GM23248 (cell line): ENCODE data around the gene PPP6R3.

Source experiments
- EZH2 ChIP-seq: fragments of 200-600 bp; sonication (generic); IDR thresholded peaks from 2 replicates; pipeline ENCODE4 v1.6.1; 2018; ENCODE audit warnings: antibody characterized with exemption, mild to moderate bottlenecking; ENCODE audit not compliant: insufficient read depth, poor library complexity, severe bottlenecking
- EZH2phosphoT487 ChIP-seq: fragments of 200-600 bp; sonication (generic); IDR thresholded peaks from 2 replicates; pipeline ENCODE4 v1.6.1; 2018; ENCODE audit warnings: antibody characterized with exemption, moderate library complexity, mild to moderate bottlenecking, low read depth; ENCODE audit not compliant: insufficient read depth

DNA sequence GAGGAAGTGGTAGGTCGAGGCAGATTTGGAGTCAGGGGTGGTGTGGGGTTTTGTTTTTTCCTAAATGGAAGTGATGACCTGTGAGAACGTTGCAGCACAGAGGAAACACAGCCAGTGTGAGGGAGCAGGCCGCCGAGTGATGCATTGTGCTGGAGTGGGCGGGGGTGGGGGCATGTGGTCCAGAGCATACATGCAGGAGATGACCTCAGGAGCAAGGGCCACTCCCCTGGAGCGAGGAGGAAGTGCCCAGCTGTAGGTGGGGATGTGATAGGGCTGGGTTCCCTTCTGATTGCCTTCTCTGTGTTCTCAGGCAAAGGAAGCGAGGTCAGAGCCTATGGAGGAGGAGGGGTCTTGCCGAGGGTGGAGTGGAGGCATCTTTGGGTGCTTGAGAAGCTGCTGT is 81.4 kb downstream of the PPP6R3 start:
- no peak for TF ChIP-seq EZH2
- TF ChIP-seq EZH2phosphoT487 = no peak
